Upper lobe of left lung (tissue), 4 donors: ENCODE data around the gene ATOH8.

Experiments
- EP300 ChIP-seq, 4 donors: sonication (generic); formaldehyde crosslinking; IDR thresholded peaks; one replicate each; pipeline ENCODE4 v1.5.1; 2017; ENCODE audit warnings: antibody characterized with exemption in 4 of 4, control low read depth in 2 of 4
- POLR2A ChIP-seq, 4 donors: fragments of 450-650 bp; IDR thresholded peaks; one replicate each; pipeline ENCODE4 v1.5.1; 2016 to 2017; ENCODE audit warnings: antibody characterized with exemption in 4 of 4, mild to moderate bottlenecking in 2 of 4
- POLR2AphosphoS5 ChIP-seq, 2 donors: sonication (generic); formaldehyde crosslinking; IDR thresholded peaks; one replicate each; pipeline ENCODE4 v1.5.1; 2017; ENCODE audit warnings: antibody characterized with exemption in 2 of 2
- TF ChIP-seq, protein P1 (sequence below), 6 experiments: fragments of 450-650 bp in 4 of 6; fragments of 200-600 bp in 2 of 6; sonication (generic) in 2 of 6; IDR thresholded peaks; one replicate each; pipeline ENCODE4 v1.5.1; 2016 to 2019; ENCODE audit warnings: antibody characterized with exemption in 6 of 6

DNA sequence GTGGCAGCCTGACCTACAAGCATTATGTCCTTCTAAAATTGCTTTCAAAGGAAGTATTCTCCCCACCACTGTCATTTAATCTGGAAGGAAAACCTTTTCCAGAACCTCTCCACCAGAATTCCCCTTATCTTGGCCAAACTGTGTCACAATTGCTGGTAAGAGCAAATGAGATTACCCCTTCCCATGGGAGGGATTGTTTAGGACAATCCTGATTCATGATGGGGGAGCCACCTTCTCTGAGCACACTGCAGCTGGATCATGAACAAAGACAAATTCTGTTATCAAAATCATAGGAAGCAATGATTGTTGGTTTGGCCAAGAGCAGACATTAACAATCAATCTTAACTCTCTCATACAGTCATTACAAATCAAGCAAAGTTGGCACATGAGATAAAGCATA lies 18.1 kb upstream of the ATOH8 start:
- TF ChIP-seq, protein P1, sequence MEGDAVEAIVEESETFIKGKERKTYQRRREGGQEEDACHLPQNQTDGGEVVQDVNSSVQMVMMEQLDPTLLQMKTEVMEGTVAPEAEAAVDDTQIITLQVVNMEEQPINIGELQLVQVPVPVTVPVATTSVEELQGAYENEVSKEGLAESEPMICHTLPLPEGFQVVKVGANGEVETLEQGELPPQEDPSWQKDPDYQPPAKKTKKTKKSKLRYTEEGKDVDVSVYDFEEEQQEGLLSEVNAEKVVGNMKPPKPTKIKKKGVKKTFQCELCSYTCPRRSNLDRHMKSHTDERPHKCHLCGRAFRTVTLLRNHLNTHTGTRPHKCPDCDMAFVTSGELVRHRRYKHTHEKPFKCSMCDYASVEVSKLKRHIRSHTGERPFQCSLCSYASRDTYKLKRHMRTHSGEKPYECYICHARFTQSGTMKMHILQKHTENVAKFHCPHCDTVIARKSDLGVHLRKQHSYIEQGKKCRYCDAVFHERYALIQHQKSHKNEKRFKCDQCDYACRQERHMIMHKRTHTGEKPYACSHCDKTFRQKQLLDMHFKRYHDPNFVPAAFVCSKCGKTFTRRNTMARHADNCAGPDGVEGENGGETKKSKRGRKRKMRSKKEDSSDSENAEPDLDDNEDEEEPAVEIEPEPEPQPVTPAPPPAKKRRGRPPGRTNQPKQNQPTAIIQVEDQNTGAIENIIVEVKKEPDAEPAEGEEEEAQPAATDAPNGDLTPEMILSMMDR (IDR thresholded peaks at IDR 0.05) = no peak
- TF ChIP-seq EP300 (IDR thresholded peaks at IDR 0.05) = peak in 1 of 4 donors; percentile 47
- no peak for TF ChIP-seq POLR2A (IDR thresholded peaks at IDR 0.05)
- peak; percentile 30 to 55 for TF ChIP-seq POLR2AphosphoS5 (IDR thresholded peaks at IDR 0.05)
